Duodenal mucosa (tissue), 2 donors: Measurements from ENCODE around the gene MFSD8.
"Not testable (repeated sequence)": the region's sequence is repeated elsewhere in the genome, so short reads cannot be mapped to it uniquely, and the experiment has no call there.

Source experiments
- H3K27ac ChIP-seq: one replicate; pipeline ENCODE4 v1.7.0; 2013; ENCODE audit warnings: low read depth, low read length
- H3K27me3 ChIP-seq, 2 donors: one replicate each; pipeline ENCODE4 v1.7.0; 2013; ENCODE audit warnings: low read length in 2 of 2, control low read depth in 1 of 2; ENCODE audit not compliant: insufficient read depth in 2 of 2, control insufficient read depth in 1 of 2
- H3K36me3 ChIP-seq, 2 donors: one replicate each; pipeline ENCODE4 v1.7.0; 2013; ENCODE audit warnings: low read length in 2 of 2, control low read depth in 1 of 2; ENCODE audit not compliant: insufficient read depth in 2 of 2, control insufficient read depth in 1 of 2
- H3K4me1 ChIP-seq, 2 donors: one replicate each; pipeline ENCODE4 v1.7.0; 2013; ENCODE audit warnings: low read length in 2 of 2, control low read depth in 1 of 2; ENCODE audit not compliant: insufficient read depth in 2 of 2, control insufficient read depth in 1 of 2
- H3K4me3 ChIP-seq, 2 donors: one replicate each; pipeline ENCODE4 v1.7.0; 2013; ENCODE audit warnings: low read length in 2 of 2, low read depth in 1 of 2
- H3K9ac ChIP-seq, 2 donors: one replicate each; pipeline ENCODE4 v1.7.0; 2013; ENCODE audit warnings: low read length in 2 of 2, low read depth in 1 of 2
- H3K9me3 ChIP-seq, 2 donors: one replicate each; pipeline ENCODE4 v1.7.0; 2013; ENCODE audit warnings: low read length in 2 of 2, control low read depth in 1 of 2; ENCODE audit not compliant: control insufficient read depth in 1 of 2

MFSD8 gene

GRCh38 chr4:127936974-127937373 lies 28.0 kb downstream of the MFSD8 start:
- Histone ChIP-seq H3K27me3 (no peaks in the 10 kb centered on the region), H3K4me1 (no peaks in the 10 kb centered on the region), H3K9ac (no peak overlapping the region), H3K9me3 (no peaks in the 10 kb centered on the region), H3K27ac (no peak overlapping the region), H3K36me3 (peaks cover 2 to 15% of the 10 kb centered on the region in 2 donors), H3K4me3 (no peak overlapping the region)

- peaks cover 0 to 13% of the 10 kb centered on the region in 2 donors for H3K36me3 ChIP-seq
- not testable (repeated sequence) for H3K27me3 ChIP-seq, H3K4me1 ChIP-seq, H3K27ac ChIP-seq, H3K9ac ChIP-seq, H3K9me3 ChIP-seq, H3K4me3 ChIP-seq
Observed at GRCh38 chr4:127931836-127932235, 33.1 kb downstream of the MFSD8 start.

- Histone ChIP-seq H3K4me3 (no peak overlapping the region), H3K9me3 (no peaks in the 10 kb centered on the region), H3K9ac (no peak overlapping the region), H3K36me3 (peaks cover 0 to 13% of the 10 kb centered on the region in 2 donors), H3K27me3 (no peaks in the 10 kb centered on the region), H3K4me1 (no peaks in the 10 kb centered on the region), H3K27ac (no peak overlapping the region)
Observed at GRCh38 chr4:127930175-127930574, 34.8 kb downstream of the MFSD8 start.

GRCh38 chr4:127925720-127926119 lies 39.3 kb downstream of the MFSD8 start:
- H3K27me3 ChIP-seq, H3K4me3 ChIP-seq, H3K9me3 ChIP-seq, H3K9ac ChIP-seq, H3K27ac ChIP-seq, H3K4me1 ChIP-seq: not testable (repeated sequence)
- H3K36me3 ChIP-seq, result peaks cover 5 to 19% of the 10 kb centered on the region in 2 donors

- no peak overlapping the region for H3K9ac ChIP-seq
- no peaks in the 10 kb centered on the region for H3K9me3 ChIP-seq
- H3K36me3 ChIP-seq, result peaks cover 20 to 35% of the 10 kb centered on the region in 2 donors
- H3K4me3 ChIP-seq, result no peak overlapping the region
- H3K27me3 ChIP-seq, result no peaks in the 10 kb centered on the region
- no peak overlapping the region for H3K27ac ChIP-seq
- no peaks in the 10 kb centered on the region for H3K4me1 ChIP-seq
Observed at GRCh38 chr4:127922226-127922625, 42.7 kb downstream of the MFSD8 start.

- Histone ChIP-seq H3K36me3 (peaks cover 20 to 37% of the 10 kb centered on the region in 2 donors), H3K4me1 (no peaks in the 10 kb centered on the region), H3K9me3 (no peaks in the 10 kb centered on the region)
Observed at GRCh38 chr4:127920521-127920920, 44.5 kb downstream of the MFSD8 start.

GRCh38 chr4:127917151-127917550 lies 47.8 kb downstream of the MFSD8 start:
- Histone ChIP-seq H3K27me3 (no peaks in the 10 kb centered on the region), H3K4me3 (no peak overlapping the region), H3K9me3 (no peaks in the 10 kb centered on the region), H3K27ac (no peak overlapping the region), H3K9ac (no peak overlapping the region), H3K4me1 (no peaks in the 10 kb centered on the region), H3K36me3 (peaks cover 20 to 37% of the 10 kb centered on the region in 2 donors)

More at GRCh38 chr4:127920521-127920920, 44.5 kb downstream of the MFSD8 start:
- Histone ChIP-seq H3K4me3 (no peak overlapping the region), H3K27me3 (no peaks in the 10 kb centered on the region), H3K27ac (no peak overlapping the region), H3K9ac (no peak overlapping the region)

- no peak overlapping the region for H3K27ac ChIP-seq
- H3K4me3 ChIP-seq, result no peak overlapping the region
- no peaks in the 10 kb centered on the region for H3K4me1 ChIP-seq
- no peak overlapping the region for H3K9ac ChIP-seq
- no peaks in the 10 kb centered on the region for H3K27me3 ChIP-seq
- H3K9me3 ChIP-seq, result no peaks in the 10 kb centered on the region
- peaks cover 20 to 35% of the 10 kb centered on the region in 2 donors for H3K36me3 ChIP-seq
Observed at GRCh38 chr4:127916512-127916911, 48.5 kb downstream of the MFSD8 start.

GRCh38 chr4:127905029-127905428 lies 59.9 kb downstream of the MFSD8 start:
- Histone ChIP-seq H3K27ac (no peak overlapping the region), H3K27me3 (no peaks in the 10 kb centered on the region), H3K9me3 (no peaks in the 10 kb centered on the region), H3K9ac (no peak overlapping the region), H3K36me3 (no peaks in the 10 kb centered on the region), H3K4me3 (no peak overlapping the region), H3K4me1 (no peaks in the 10 kb centered on the region)

GRCh38 chr4:127899682-127900081 lies 65.3 kb downstream of the MFSD8 start:
- not testable (repeated sequence) for H3K36me3 ChIP-seq, H3K9me3 ChIP-seq, H3K9ac ChIP-seq, H3K4me1 ChIP-seq, H3K27ac ChIP-seq, H3K4me3 ChIP-seq, H3K27me3 ChIP-seq

- Histone ChIP-seq H3K9me3 (no peaks in the 10 kb centered on the region), H3K27me3 (no peaks in the 10 kb centered on the region), H3K27ac (no peak overlapping the region), H3K36me3 (peaks cover 0 to 15% of the 10 kb centered on the region in 2 donors), H3K4me1 (no peaks in the 10 kb centered on the region), H3K9ac (no peak overlapping the region), H3K4me3 (no peak overlapping the region)
Observed at GRCh38 chr4:127896528-127896927, 68.4 kb downstream of the MFSD8 start.
